ENCODE measurements around the gene KCNH2.

The KCNH2 gene

GRCh38 chr7:150961510-150962289 lies 16.4 kb downstream of the KCNH2 start:
- no peak for DNase-seq (ENCODE audit: low read depth in 3 of 3)

- DNase-seq (ENCODE audit: low read depth in 3 of 3): no peak
These were observed 18.1 kb downstream of the KCNH2 start for GRCh38 chr7:150959739-150960734.

- DNase-seq (ENCODE audit: low read depth in 3 of 3): no peak
These were observed 19.0 kb downstream of the KCNH2 start for GRCh38 chr7:150959081-150959480.

- DNase-seq (ENCODE audit: low read depth in 3 of 3): no peak
These were observed 19.5 kb downstream of the KCNH2 start for GRCh38 chr7:150958597-150958996.

GRCh38 chr7:150958062-150958552 lies 20.0 kb downstream of the KCNH2 start:
- no peak for DNase-seq (ENCODE audit: low read depth in 3 of 3)

- no peak for DNase-seq (ENCODE audit: low read depth in 3 of 3)
These were observed 20.7 kb downstream of the KCNH2 start for GRCh38 chr7:150957133-150958020.

- no peak for DNase-seq (ENCODE audit: low read depth in 3 of 3)
These were observed 21.6 kb downstream of the KCNH2 start for GRCh38 chr7:150956395-150957132.

- no peak for DNase-seq (ENCODE audit: low read depth in 3 of 3)
These were observed 22.4 kb downstream of the KCNH2 start for GRCh38 chr7:150955519-150956394.

GRCh38 chr7:150954986-150955518 lies 23.1 kb downstream of the KCNH2 start:
- DNase-seq (ENCODE audit: low read depth in 3 of 3): no peak

- DNase-seq (ENCODE audit: low read depth in 3 of 3): no peak
These were observed 23.7 kb downstream of the KCNH2 start for GRCh38 chr7:150954201-150954985.

GRCh38 chr7:150953061-150953997 lies 24.8 kb downstream of the KCNH2 start:
- DNase-seq (ENCODE audit: low read depth in 3 of 3): no peak

- no peak for DNase-seq (ENCODE audit: low read depth in 3 of 3)
These were observed 25.6 kb downstream of the KCNH2 start for GRCh38 chr7:150952331-150953050.

- DNase-seq (ENCODE audit: low read depth in 3 of 3): no peak
These were observed 26.6 kb downstream of the KCNH2 start for GRCh38 chr7:150951521-150951920.

- DNase-seq (ENCODE audit: low read depth in 3 of 3): no peak
These were observed 27.0 kb downstream of the KCNH2 start for GRCh38 chr7:150951181-150951520.

GRCh38 chr7:150950496-150951180 lies 27.5 kb downstream of the KCNH2 start:
- no peak for DNase-seq (ENCODE audit: low read depth in 3 of 3)

- no peak for DNase-seq (ENCODE audit: low read depth in 3 of 3)
These were observed 28.1 kb downstream of the KCNH2 start for GRCh38 chr7:150949971-150950491.
